Choroid plexus epithelial cell (primary cell): ENCODE measurements around the gene CD58.
"Not testable (repeated sequence)": the region's sequence is repeated elsewhere in the genome, so short reads cannot be mapped to it uniquely, and the experiment has no call there.

Experiments
- DNase-seq: peaks from one replicate; pipeline ENCODE4 v3.0.0-alpha.2; 2010; ENCODE audit warnings: low read depth
- H3K4me3 ChIP-seq: 2 replicates; pipeline ENCODE4 v1.5.1; 2011; ENCODE audit warnings: low read depth, mild to moderate bottlenecking, control low read depth, low read length, moderate library complexity
- CTCF ChIP-seq: conservative IDR thresholded peaks from 2 replicates; pipeline ENCODE4 v1.5.1; 2011; ENCODE audit warnings: low read depth, mild to moderate bottlenecking, control low read depth, inconsistent platforms, low read length, moderate library complexity

CD58 gene

GRCh38 chr1:116564426-116564825 is 6.4 kb downstream of the CD58 start:
- H3K4me3 ChIP-seq: no peak overlapping the region
- no peak for DNase-seq
- TF ChIP-seq CTCF: no peak

GRCh38 chr1:116562465-116562864 is 8.4 kb downstream of the CD58 start:
- not testable (repeated sequence) for DNase-seq, H3K4me3 ChIP-seq

GRCh38 chr1:116561563-116561962 is 9.3 kb downstream of the CD58 start:
- H3K4me3 ChIP-seq: no peak overlapping the region
- no peak for DNase-seq
- TF ChIP-seq CTCF: no peak

GRCh38 chr1:116560704-116561490 is 9.9 kb downstream of the CD58 start:
- no peak for DNase-seq
- H3K4me3 ChIP-seq: no peak overlapping the region
- no peak for TF ChIP-seq CTCF

GRCh38 chr1:116559304-116559761 is 11.5 kb downstream of the CD58 start:
- DNase-seq: no peak

GRCh38 chr1:116558571-116558970 is 12.3 kb downstream of the CD58 start:
- no peak overlapping the region for H3K4me3 ChIP-seq
- DNase-seq: no peak
- no peak for TF ChIP-seq CTCF

More at GRCh38 chr1:116559304-116559761, 11.5 kb downstream of the CD58 start:
- TF ChIP-seq CTCF: no peak
- H3K4me3 ChIP-seq: no peak overlapping the region

- TF ChIP-seq CTCF: no peak
- DNase-seq: no peak
- H3K4me3 ChIP-seq: no peak overlapping the region
Observed at GRCh38 chr1:116558140-116558549, 12.7 kb downstream of the CD58 start.
